GM12878 (cell line): ENCODE measurements around the gene SLX4IP.

ENCODE experiments used
- ATF7 ChIP-seq: fragments of 450-650 bp; IDR thresholded peaks from 2 replicates; pipeline ENCODE4 v1.6.1; 2016; ENCODE audit warnings: low read depth, mild to moderate bottlenecking
- HDAC2 ChIP-seq: fragments of 200-600 bp; sonication (generic); IDR thresholded peaks from 2 replicates; pipeline ENCODE4 v1.6.1; 2017
- JUNB ChIP-seq: IDR thresholded peaks from 2 replicates; pipeline ENCODE4 v1.6.1; 2016; ENCODE audit warnings: antibody characterized with exemption, mild to moderate bottlenecking
- POLR2A ChIP-seq: IDR thresholded peaks from 2 replicates; pipeline ENCODE4 v1.6.1; 2011; ENCODE audit warnings: low read depth, mild to moderate bottlenecking, low read length
- POLR2AphosphoS5 ChIP-seq: IDR thresholded peaks from 2 replicates; pipeline ENCODE4 v1.6.1; 2011; ENCODE audit warnings: mild to moderate bottlenecking, low read length, inconsistent platforms
- RAD21 ChIP-seq: IDR thresholded peaks from 2 replicates; pipeline ENCODE4 v1.6.1; 2011; ENCODE audit warnings: mild to moderate bottlenecking, low read depth, low read length, moderate library complexity; ENCODE audit not compliant: insufficient read depth
- RFX5 ChIP-seq: IDR thresholded peaks from 2 replicates; pipeline ENCODE4 v1.6.1; 2011; ENCODE audit warnings: low read depth, low read length, improper control_type of control experiment
- SRF ChIP-seq, 2 experiments: IDR thresholded peaks; 2 replicates each; pipeline ENCODE4 v1.6.1; 2011; ENCODE audit warnings: low read depth in 2 of 2, low read length in 2 of 2, mild to moderate bottlenecking in 1 of 2, moderate library complexity in 1 of 2
- STAT3 ChIP-seq: IDR thresholded peaks from 2 replicates; pipeline ENCODE4 v1.6.1; 2011; ENCODE audit warnings: low read depth, low read length, improper control_type of control experiment
- TF ChIP-seq, protein P1 (sequence below): IDR thresholded peaks from 2 replicates; pipeline ENCODE4 v1.6.1; 2012; ENCODE audit warnings: low read depth, low read length, improper control_type of control experiment
- TF ChIP-seq, protein P2 (sequence below), 3 experiments: IDR thresholded peaks in 2 of 3; conservative IDR thresholded peaks in 1 of 3; 2 replicates each; pipeline ENCODE4 v1.5.1; 2011; ENCODE audit warnings: low read depth in 3 of 3, low read length in 3 of 3, mild to moderate bottlenecking in 3 of 3, control low read depth in 2 of 3, moderate library complexity in 2 of 3, inconsistent platforms in 1 of 3, mixed read lengths in 1 of 3; ENCODE audit not compliant: control insufficient read depth in 2 of 3, insufficient read depth in 1 of 3; ENCODE audit errors: extremely low read depth in 1 of 3
- TF ChIP-seq, protein P3 (sequence below): IDR thresholded peaks from 2 replicates; pipeline ENCODE4 v1.6.1; 2012; ENCODE audit warnings: mild to moderate bottlenecking, low read depth, low read length

DNA sequence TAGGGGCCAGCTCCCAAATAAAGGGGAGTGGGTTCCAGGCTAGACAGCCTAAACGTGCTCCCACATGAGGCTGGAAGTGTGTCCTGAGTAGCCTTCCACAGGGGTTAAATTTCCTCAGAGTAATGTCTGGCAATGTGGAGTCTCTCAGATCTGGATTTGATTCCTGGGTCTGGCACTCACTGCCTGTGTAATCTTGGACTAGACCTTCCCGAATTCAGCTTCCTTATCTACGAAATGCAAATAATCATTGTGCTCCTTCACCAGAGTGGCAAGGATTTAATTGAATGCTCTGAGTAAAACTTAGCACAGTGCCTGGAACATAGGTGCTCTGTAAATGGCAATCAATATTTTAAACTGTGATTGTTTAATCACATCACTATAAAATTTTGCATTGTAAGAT is 114.4 kb downstream of the SLX4IP start:
- TF ChIP-seq RFX5 (no peak), SRF (IDR thresholded peaks at IDR 0.05; ENCODE audit: low read depth in 2 of 2, low read length in 2 of 2) (no peak), JUNB (no peak), POLR2AphosphoS5 (no peak), ATF7 (no peak), RAD21 (no peak), POLR2A (no peak), STAT3 (no peak), HDAC2 (no peak)
- TF ChIP-seq, protein P1, sequence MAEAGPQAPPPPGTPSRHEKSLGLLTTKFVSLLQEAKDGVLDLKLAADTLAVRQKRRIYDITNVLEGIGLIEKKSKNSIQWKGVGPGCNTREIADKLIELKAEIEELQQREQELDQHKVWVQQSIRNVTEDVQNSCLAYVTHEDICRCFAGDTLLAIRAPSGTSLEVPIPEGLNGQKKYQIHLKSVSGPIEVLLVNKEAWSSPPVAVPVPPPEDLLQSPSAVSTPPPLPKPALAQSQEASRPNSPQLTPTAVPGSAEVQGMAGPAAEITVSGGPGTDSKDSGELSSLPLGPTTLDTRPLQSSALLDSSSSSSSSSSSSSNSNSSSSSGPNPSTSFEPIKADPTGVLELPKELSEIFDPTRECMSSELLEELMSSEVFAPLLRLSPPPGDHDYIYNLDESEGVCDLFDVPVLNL = no peak
- TF ChIP-seq, protein P2, sequence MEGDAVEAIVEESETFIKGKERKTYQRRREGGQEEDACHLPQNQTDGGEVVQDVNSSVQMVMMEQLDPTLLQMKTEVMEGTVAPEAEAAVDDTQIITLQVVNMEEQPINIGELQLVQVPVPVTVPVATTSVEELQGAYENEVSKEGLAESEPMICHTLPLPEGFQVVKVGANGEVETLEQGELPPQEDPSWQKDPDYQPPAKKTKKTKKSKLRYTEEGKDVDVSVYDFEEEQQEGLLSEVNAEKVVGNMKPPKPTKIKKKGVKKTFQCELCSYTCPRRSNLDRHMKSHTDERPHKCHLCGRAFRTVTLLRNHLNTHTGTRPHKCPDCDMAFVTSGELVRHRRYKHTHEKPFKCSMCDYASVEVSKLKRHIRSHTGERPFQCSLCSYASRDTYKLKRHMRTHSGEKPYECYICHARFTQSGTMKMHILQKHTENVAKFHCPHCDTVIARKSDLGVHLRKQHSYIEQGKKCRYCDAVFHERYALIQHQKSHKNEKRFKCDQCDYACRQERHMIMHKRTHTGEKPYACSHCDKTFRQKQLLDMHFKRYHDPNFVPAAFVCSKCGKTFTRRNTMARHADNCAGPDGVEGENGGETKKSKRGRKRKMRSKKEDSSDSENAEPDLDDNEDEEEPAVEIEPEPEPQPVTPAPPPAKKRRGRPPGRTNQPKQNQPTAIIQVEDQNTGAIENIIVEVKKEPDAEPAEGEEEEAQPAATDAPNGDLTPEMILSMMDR (IDR thresholded peaks at IDR 0.05 in 2 of 3, conservative IDR thresholded peaks at IDR 0.05 in 1 of 3; ENCODE audit: control insufficient read depth in 2 of 3, extremely low read depth in 1 of 3, insufficient read depth in 1 of 3, low read depth in 3 of 3, low read length in 3 of 3) = no peak
- TF ChIP-seq, protein P3, sequence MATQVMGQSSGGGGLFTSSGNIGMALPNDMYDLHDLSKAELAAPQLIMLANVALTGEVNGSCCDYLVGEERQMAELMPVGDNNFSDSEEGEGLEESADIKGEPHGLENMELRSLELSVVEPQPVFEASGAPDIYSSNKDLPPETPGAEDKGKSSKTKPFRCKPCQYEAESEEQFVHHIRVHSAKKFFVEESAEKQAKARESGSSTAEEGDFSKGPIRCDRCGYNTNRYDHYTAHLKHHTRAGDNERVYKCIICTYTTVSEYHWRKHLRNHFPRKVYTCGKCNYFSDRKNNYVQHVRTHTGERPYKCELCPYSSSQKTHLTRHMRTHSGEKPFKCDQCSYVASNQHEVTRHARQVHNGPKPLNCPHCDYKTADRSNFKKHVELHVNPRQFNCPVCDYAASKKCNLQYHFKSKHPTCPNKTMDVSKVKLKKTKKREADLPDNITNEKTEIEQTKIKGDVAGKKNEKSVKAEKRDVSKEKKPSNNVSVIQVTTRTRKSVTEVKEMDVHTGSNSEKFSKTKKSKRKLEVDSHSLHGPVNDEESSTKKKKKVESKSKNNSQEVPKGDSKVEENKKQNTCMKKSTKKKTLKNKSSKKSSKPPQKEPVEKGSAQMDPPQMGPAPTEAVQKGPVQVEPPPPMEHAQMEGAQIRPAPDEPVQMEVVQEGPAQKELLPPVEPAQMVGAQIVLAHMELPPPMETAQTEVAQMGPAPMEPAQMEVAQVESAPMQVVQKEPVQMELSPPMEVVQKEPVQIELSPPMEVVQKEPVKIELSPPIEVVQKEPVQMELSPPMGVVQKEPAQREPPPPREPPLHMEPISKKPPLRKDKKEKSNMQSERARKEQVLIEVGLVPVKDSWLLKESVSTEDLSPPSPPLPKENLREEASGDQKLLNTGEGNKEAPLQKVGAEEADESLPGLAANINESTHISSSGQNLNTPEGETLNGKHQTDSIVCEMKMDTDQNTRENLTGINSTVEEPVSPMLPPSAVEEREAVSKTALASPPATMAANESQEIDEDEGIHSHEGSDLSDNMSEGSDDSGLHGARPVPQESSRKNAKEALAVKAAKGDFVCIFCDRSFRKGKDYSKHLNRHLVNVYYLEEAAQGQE = no peak
